ENCODE measurements around the gene SFMBT2. TPM values are rescaled to one million over a fixed set of nuclear protein-coding genes. Genes with fewer than 3 reads are reported as not detected.
"Not testable (repeated sequence)": the region's sequence is repeated elsewhere in the genome, so short reads cannot be mapped to it uniquely, and the experiment has no call there.

The SFMBT2 gene
- total RNA-seq, 1 donor from 2014 or later: 7.2 TPM

DNA sequence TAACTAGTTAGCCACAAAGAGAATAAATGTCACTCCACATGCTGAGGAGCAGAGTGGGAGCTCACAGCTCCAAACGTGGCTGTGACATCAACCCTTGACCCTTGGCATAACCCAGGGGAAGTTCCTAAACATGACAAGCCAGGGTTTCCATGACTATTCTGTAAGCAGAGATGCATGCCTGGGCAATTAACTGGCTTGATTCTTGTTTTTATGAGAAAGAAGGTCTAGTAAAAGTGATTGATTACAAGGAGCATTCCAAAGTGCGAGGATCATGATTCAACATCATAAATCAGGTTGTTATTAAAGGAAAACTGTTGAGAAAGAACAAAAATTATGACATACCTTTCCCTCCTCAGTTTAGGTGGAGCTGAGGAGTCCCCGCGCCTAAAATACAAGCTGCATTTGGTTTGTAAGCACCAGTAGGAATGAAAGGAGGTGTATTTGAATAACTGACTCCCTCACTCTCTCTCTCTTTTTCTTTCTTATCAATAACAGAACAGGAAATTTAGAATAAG, 108.4 kb downstream of the SFMBT2 start:
- Mint-ChIP-seq H3K36me3 (peaks cover 7% of the 10 kb centered on the region), H3K4me3 (peak overlapping the region; percentile 1), H3K9me3 (peaks cover 8% of the 10 kb centered on the region), H3K4me1 (ENCODE audit: unreplicated experiment) (peaks cover 27% of the 10 kb centered on the region), H3K27ac (peak overlapping the region; percentile 35), H3K27me3 (peaks cover 59% of the 10 kb centered on the region)
- DNase-seq (ENCODE audit: extremely low spot score, unreplicated experiment): no peak
- TF ChIP-seq, protein P1, sequence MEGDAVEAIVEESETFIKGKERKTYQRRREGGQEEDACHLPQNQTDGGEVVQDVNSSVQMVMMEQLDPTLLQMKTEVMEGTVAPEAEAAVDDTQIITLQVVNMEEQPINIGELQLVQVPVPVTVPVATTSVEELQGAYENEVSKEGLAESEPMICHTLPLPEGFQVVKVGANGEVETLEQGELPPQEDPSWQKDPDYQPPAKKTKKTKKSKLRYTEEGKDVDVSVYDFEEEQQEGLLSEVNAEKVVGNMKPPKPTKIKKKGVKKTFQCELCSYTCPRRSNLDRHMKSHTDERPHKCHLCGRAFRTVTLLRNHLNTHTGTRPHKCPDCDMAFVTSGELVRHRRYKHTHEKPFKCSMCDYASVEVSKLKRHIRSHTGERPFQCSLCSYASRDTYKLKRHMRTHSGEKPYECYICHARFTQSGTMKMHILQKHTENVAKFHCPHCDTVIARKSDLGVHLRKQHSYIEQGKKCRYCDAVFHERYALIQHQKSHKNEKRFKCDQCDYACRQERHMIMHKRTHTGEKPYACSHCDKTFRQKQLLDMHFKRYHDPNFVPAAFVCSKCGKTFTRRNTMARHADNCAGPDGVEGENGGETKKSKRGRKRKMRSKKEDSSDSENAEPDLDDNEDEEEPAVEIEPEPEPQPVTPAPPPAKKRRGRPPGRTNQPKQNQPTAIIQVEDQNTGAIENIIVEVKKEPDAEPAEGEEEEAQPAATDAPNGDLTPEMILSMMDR (conservative IDR thresholded peaks at IDR 0.05): no peak

DNA sequence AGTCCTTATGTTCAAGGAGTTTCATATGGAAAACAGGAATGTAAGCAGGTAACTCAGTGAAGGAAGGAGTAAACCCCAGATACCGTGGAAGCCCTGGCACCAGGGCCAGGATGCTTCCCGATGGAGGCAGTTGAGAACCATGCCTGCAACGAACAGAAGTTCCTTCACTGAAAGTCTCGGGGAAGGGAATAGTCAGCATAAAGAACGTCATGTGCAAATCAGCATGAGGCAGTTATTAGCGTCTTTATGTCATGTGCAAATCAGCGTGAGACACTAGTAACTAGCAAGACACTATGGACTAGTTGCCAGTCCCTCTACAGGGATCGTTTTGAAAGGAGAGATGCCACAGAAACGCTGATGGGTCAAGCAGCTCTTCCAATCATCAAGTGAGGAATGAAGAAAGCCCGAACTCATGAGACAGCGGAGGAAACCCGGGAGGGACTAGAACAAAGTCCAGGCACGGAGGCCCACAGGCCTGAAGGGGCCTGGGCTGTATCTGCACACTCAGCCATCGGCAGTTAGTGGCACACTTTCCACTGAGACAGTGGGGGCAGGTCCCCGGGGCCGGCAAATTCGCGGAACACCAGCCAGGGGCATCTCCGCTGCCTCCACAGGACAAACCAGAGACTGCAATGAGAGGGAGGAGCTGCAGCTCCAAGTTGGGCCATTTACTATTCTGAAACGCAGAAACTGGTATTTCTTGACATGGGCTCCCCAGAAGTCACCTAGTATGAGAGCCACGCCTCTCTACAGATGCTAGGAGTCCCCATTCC, 109.6 kb downstream of the SFMBT2 start:
- Mint-ChIP-seq H3K27me3 (peaks cover 64% of the 10 kb centered on the region), H3K36me3 (peaks cover 3% of the 10 kb centered on the region), H3K27ac (no peak overlapping the region), H3K4me3 (no peak overlapping the region), H3K9me3 (peaks cover 4% of the 10 kb centered on the region), H3K4me1 (ENCODE audit: unreplicated experiment) (peaks cover 33% of the 10 kb centered on the region)
- DNase-seq (ENCODE audit: extremely low spot score, unreplicated experiment): no peak
- TF ChIP-seq, protein P1 (conservative IDR thresholded peaks at IDR 0.05): peak; percentile 57

DNA sequence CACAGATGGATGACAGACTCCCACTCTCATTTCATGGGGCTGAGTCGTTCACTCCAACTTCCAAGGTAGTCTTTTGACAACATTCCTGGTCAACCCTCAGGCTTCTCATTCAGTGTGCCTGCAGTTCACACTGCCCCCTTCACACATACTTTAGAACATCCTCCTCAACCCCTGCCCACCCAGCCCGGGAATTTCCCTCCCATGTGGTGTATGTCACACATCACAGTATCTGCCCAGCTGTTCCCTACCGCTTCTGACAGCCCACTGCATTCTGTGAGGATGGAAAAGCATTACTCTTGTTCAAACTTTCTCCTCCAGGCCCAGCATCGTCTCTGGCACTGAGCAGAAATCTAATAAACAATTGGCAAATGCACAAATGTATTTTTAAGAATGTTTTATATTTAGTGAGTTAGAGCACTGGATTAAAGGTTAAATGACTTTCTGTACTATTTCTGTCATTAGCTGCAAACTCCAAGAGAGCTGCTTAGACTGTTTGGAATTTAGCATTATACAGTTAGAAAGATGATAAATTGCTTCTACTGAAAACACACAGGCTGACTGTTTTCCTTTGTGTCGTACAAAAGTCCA, 110.4 kb downstream of the SFMBT2 start:
- Mint-ChIP-seq H3K27ac (no peak overlapping the region), H3K27me3 (peaks cover 67% of the 10 kb centered on the region), H3K36me3 (peaks cover 3% of the 10 kb centered on the region)

DNA sequence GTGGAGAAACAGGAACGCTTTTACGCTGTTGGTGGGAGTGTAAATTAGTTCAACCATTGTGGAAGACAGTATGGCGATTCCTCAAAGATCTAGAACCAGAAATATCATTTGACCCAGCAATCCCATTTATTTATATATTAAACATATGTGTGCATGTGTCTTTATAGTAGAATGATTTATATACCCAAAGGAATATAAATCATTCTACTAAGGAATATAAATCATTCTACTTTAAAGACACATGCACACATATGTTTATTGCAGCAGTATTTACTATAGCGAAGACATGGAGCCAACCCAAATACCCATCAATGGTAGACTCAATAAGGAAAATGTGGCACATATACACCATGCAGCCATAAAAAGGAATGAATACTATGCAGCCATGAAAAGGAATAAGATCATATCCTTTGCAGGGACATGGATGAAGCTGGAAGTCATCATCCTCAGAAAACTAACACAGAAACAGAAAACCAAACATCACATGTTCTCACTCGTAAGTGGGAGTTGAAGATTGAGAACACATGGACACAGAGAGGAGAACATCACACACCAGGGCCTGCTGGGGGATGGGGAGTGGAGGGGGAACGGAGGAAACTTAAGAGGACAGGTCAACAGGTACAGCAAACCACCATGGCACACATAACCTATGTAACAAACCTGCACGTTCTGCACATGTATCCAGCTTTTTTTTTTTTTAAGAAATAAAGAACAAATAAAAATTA, 111.1 kb downstream of the SFMBT2 start:
- H3K27ac Mint-ChIP-seq; H3K9me3 Mint-ChIP-seq; DNase-seq (ENCODE audit: extremely low spot score, unreplicated experiment); H3K36me3 Mint-ChIP-seq; H3K4me3 Mint-ChIP-seq: not testable (repeated sequence)
- H3K4me1 Mint-ChIP-seq (ENCODE audit: unreplicated experiment): peaks cover 38% of the 10 kb centered on the region
- peaks cover 65% of the 10 kb centered on the region for H3K27me3 Mint-ChIP-seq

More for the DNA sequence above, 110.4 kb downstream of the SFMBT2 start:
- TF ChIP-seq, protein P1 (conservative IDR thresholded peaks at IDR 0.05): no peak
- no peak for DNase-seq (ENCODE audit: extremely low spot score, unreplicated experiment)
- H3K4me1 Mint-ChIP-seq (ENCODE audit: unreplicated experiment): peaks cover 38% of the 10 kb centered on the region
- H3K4me3 Mint-ChIP-seq: no peak overlapping the region
- peaks cover 4% of the 10 kb centered on the region for H3K9me3 Mint-ChIP-seq

DNA sequence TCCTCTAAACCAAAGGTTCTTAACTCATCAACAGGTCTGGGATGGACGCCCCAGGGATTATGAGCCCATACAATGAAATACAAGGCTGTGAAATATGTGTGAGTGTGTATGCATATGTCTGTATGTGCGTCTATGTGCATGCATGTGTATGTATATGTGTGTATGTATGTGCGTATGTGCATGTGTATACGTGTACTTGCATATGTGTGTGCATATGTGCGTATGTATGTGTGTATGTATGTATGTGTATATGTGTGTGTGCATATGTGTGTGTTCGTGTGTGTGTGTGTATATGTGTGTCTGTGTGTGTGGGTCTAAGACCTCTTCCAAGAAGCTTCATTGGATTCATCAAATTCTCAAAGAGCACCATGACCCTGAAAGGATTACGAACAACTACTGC, 112.3 kb downstream of the SFMBT2 start:
- TF ChIP-seq, protein P1 (conservative IDR thresholded peaks at IDR 0.05): no peak
- Mint-ChIP-seq H3K36me3 (peaks cover 3% of the 10 kb centered on the region), H3K27ac (no peak overlapping the region), H3K4me3 (no peak overlapping the region), H3K4me1 (ENCODE audit: unreplicated experiment) (peaks cover 37% of the 10 kb centered on the region), H3K9me3 (peaks cover 4% of the 10 kb centered on the region), H3K27me3 (peaks cover 72% of the 10 kb centered on the region)
- DNase-seq (ENCODE audit: extremely low spot score, unreplicated experiment): no peak
